ENCODE results near the gene MYL2.
"Not testable (repeated sequence)": the region's sequence is repeated elsewhere in the genome, so short reads cannot be mapped to it uniquely, and the experiment has no call there.

MYL2 gene, protein sequence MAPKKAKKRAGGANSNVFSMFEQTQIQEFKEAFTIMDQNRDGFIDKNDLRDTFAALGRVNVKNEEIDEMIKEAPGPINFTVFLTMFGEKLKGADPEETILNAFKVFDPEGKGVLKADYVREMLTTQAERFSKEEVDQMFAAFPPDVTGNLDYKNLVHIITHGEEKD

DNA sequence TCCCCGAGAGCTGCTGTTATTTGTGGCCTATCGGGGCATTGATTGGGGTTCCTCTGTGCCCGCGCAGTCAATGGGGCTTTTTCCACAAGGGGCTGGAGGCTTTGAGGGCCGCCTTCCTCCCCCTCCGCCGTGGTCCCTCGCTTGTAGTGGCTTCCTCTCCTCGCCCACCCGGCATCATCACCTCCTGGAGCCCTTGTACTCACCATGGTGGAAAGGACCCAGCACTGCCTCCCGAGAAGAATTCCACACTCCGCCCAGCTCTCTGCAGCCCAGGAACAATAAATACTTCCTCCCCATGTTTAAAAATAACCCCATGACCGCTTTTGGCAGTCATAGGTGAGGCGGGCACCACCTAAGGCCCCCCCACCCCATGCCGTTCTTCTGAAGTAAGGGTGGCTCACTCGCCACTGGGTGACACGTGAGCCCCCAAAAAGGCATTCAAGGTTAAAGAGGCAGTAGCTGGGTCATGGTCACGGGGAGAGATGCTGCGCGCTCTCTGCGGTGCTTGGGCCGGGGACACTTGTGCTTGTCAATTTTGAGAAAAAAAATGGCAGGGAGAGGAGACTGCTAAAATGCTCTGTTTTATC lies at the start of gene MYL2:
TSS of gene MYL2 (minus strand) at position 256 of the 587 bp plus-strand sequence. CDS start at position 206, 50 bp downstream.
- DNase-seq: no peak

DNA sequence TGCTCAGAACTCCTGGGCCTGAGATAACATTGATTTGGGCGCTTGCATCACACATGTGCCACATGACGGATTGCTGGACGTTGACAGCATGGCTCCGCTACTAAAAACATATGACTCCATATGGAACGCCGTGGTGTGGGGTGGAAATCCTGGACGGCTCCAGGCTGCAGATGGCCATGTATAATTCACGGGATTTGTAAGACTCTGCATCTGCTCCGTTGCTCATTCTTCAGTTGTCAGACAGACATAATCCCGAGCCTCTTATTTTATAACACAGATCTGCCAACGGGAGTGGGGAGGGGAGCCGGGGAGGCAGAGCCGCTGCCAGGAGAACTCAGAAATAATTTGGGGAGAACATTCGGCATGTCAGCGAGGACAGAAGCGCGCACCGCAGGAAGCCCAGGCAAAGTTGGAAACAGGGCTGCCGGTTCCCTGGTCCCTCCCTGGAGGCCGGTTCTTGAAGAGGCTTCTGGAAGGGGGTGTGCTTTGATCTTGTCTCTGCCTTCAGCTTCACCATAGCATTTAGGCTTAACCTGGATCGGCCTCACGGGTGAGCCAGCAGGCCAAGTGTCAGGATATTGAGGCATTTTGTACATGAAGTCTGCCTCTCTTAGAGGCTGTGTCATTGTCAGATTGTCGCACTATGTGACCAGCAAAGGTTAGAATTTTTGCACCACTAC lies 45.8 kb upstream of the MYL2 start:
- no peak for DNase-seq

DNA sequence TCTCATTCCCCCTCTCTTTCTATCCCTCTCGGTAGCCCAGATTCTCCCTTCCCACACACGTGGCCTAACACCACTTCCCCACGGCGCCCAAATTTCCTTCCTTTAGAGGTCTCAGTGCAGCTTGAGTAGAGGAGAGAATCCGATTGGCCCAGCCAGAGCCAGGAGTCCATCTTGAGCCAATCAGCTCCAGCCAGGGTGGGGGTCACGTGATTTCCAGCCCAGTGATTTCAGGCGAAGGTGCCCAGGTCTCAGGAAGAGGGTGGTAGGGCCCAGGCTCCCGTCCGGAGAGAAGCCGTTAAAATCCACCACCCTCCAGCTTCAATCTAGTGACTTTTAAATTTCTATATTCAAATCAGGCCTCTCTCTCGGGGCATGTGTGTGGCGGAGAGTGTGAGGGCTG lies 45.2 kb upstream of the MYL2 start:
- no peak for DNase-seq

DNA sequence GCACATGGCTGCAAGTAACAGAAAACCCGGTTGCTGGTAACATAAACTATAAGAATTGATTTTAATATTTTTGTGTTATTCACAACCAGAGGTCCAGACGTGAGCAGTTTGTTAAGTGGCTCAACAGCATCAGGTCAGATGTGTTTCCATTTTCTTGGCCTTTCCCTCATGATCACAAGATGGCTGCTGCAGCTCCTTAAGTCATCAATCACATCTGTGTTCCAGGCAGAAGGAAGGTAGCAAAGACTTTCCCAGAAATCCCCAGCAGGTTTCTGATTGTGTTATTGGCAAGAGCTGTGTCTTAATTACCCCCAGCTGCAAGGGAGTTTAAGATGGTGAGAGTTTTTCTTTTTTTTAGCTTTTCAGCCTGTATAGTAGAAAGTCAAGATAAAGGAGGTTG lies 40.4 kb upstream of the MYL2 start:
- DNase-seq: no peak

DNA sequence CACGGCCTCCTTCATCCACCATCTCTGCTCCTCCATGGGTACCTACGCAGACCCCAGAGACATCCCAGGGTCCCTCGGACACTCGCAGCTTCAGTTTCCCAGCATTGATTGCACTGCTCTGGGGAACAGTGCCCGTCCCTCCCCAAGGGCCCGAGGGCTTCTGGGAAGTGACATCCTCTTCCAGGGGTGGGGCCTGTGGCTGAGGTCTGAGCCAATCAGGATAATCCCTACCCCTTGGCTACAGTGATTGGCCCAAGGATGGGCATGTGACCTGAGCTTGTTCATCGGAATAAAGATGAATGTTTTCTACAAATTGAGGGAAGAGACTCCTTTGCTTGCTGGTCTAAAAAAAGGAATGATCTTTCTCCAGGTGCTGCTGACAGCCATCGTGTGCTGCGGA lies 37.3 kb upstream of the MYL2 start:
- DNase-seq: no peak

DNA sequence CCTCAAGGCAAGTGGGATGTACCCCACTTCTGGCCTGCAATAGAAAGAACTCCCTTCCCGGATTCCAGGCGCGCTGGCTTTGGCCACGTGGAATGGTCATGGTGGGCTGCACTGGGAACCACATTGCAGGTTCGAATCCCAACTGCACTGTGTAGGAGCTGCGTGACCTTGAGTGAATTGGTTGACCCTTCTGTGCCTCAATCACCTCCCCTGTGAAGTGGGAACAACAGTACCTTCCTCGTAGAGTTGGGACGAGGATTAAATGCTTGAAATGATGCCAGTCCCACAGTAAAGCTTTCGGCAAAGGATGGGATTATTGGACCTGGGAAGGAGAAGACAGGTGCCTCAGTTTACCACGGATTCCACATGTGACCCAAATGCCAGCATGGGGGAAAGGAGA lies 36.8 kb upstream of the MYL2 start:
- DNase-seq: no peak

DNA sequence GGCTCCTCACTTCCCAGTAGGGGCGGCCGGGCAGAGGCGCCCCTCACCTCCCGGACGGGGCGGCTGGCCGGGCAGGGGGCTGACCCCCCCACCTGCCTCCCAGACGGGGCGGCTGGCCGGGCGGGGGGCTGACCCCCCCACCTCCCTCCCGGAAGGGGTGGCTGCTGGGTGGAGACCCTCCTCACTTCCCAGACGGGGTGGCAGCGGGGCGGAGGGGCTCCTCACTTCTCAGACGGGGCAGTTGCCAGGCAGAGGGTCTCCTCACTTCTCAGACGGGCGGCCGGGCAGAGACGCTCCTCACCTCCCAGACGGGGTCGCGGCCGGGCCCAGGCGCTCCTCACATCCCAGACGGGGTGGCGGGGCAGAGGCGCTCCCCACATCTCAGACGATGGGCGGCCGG lies 30.5 kb upstream of the MYL2 start:
- DNase-seq: not testable (repeated sequence)

DNA sequence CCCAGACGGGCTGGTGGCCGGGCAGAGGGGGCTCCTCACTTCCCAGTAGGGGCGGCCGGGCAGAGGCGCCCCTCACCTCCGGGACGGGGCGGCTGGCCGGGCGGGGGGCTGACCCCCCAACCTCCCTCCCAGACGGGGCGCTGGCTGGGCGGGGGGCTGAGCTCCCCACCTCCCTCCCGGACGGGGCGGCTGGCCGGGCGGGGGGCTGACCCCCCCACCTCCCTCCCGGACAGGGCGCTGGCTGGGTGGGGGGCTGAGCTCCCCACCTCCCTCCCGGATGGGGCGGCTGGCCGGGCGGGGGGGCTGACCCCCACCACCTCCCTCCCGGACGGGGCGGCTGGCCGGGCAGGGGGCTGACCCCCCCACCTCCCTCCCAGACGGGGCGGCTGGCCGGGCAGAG lies 30.1 kb upstream of the MYL2 start:
- not testable (repeated sequence) for DNase-seq

DNA sequence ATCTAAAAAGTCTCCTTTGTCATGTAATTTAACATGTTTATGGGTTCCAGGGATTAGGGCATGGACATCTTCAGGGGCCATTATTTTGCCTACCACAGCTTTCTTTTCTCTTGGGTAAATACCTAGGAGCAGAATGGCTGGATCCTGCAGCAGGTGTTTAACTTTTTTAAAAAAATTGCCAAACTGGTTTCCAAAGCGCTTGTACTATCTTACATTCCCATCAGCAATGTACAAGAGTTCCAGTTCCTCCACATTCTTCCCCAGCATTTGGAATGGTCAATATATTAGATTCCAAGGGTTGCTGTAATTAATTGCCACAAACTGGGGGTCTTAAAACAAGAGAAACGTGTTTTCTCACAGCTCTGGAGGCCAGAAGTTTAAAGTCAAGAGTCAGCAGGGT lies 27.7 kb upstream of the MYL2 start:
- DNase-seq: no peak

DNA sequence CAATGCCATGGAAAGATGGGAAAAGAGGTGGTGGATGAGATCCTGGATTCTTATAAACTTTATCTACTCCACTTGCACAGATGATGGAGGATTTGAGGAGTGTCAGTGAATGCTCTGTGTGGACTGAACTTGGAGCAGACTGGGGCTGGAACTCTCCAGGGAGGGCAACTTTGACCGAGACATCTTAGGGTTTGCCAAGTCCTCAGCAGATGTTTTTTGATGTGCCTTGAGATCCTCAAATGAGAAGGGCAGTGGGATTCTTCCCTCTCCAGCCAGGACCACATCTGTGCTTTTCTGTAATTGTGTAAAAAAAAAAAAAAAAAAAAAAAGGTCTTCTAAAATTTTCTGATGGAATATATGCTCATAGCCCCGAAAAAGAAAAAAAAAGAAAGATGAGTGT lies 23.0 kb upstream of the MYL2 start:
- DNase-seq: no peak

DNA sequence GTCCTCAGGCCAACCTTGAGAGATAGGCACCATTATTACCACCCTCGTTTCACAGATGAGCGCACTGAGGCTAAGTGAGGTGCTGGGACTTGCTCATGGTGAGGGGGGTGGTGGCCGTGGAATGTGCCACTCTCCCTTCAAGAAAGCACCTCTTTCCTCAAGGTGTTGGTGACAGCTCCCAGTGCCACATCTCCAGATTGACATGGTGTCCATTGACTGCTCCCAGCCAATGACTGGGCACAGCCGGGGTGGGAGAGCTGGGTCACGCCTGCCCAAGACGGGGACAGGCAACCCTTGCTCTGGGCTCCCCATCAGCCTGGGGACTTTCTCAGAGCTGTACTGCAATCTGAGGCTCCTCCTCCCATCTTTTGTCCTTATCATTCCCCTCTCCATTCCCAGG lies 21.0 kb upstream of the MYL2 start:
- DNase-seq: no peak

DNA sequence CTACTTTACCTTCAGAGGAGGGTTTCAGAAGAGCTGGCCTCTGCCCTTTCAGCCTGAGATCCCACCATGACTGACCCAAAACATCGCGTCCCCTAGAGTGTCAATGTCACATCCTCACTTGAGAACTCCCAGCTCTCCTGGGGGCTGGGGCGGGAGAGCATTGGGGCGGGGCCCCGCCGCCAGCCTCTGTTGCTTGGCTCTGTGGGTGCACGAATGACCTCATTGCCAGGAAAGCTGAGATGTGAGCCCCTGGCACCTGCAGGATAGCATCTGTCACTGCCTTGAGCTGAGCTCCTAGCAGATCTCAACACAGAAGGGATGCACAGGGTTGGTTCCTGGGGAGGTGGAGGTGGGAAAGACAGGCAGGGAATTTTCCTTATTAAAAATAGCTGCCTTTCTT lies 20.6 kb upstream of the MYL2 start:
- no peak for DNase-seq

DNA sequence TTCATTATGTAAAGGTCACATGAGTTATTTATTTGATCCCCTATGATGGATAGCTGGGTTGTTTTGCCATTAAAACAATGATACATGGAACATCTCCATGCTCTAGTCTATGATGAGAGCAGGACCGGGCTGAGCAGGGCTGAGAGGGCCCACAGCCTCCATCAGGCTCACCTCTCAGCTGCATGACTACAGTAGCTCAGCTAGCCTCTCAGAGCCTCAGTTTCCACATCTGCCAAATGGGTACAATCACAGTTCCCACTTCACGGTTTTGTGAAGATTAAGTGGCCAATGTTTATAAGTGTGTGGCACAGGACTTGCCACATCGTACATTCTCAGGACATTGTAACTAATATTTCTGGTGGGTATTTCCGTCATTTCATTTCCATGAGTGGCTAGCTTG lies 19.9 kb upstream of the MYL2 start:
- no peak for DNase-seq

DNA sequence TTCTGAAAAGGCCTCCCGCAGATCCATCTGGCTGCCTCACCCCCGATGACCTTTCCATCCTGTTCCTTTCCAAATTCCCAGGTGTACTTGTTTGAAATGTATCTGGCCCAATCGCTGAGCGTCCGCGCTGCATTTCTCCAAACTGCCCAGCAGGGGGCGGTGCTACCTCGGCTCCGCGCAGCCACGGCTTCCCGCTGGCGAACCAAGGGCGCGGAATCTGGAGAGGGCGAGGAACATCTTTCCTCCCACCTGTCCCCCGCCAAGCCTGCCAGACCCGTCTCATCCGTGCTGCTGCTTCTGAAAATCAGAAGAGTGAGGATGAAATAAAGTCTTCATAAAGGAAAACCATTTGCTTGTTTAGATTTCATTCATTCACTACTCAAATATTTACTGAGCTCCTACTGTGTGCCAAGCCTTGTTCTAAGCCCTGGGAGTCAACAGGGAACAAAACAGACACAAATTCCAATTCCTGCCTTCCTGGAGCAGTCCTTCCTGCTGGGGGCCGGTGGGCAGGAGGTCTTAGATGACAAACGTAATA lies 16.8 kb upstream of the MYL2 start:
- DNase-seq: peak; percentile 64

DNA sequence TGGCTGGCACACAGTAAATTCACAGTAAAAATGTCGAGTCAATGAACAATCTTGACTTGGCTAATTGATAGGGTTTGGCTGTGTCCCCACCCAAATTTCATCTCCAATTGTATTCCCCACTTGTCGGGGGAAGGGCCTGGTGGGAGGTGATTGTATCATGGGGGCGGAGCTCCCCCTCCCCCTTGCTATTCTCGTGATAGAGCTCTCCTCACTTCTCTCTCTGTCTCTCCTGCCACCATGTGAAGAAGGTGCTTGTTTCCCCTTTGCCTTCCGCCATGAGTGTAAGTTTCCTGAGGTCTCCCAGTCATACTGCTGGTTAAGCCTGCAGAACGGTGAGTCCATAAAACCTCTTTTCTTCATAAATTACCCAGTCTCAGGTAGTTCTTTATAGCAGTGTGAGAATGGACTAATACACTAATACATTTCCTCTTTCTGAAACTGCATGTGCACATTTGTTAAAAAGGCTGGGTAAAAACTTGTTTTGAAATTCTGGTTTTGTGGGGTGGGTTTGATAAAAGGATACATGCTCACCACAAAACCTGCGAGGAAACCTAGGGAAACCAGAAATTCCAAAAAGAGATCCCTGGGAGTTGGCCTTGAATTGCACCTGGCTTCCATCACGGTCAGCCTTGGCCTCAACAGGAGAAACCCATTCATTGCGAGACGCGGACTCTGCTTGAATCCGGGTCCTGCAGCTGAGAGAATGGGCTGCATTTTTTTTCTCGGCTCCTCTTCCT lies 16.2 kb upstream of the MYL2 start:
- no peak for DNase-seq

DNA sequence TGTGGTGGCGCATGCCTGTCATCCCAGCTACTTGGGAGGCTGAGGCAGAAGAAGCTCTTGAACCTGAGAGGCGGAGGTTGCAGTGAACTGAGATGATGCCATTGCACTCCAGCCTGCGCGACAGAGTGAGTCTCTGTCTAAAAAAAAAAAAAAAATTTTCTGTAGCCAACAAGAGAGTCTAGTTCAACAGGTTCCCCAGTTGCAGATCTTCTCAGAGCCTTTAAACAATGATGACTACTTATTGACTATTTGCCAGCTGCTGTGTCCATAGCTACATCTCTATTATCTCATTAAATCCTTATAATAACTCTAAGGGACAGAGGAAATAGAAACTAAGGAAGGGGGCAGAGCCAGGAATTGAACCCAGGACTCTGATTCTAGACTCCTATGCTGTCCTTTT lies 15.2 kb upstream of the MYL2 start:
- no peak for DNase-seq

DNA sequence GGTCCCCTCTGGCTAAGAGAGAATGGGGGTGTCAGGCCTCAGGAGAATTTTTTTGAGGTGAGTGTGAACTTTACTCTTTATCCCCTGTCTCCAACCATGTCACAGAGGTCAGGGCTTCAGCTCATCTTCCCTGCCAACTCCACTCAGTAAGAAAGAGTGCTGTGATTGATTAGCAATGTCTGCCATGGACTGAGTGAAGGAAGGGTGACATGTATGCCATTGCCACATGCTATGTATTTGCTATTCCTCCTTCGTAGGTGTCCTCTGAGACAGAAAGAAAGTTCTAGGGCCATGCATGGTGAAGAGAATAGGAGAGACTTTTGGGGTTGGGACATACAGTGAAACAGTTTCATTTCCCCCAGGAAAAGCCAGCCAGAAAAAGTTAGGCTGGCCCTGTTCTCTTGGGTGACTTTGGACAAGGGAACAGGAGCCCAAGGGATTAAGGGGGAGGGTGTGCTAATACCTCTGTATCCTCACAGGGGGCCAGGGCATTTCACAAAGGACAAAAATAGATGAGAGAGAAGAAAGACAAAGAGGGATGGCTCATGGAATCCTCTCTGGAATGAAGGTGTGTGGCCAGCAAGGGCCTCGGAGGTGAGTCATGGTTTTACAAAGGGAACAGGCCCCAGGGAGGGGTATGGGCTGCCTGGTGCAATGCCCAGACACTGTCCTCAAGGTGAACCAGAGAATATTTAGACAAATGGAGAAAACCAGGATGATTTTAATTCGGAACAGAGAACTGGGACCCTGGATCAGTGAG lies 13.9 kb upstream of the MYL2 start:
- no peak for DNase-seq

DNA sequence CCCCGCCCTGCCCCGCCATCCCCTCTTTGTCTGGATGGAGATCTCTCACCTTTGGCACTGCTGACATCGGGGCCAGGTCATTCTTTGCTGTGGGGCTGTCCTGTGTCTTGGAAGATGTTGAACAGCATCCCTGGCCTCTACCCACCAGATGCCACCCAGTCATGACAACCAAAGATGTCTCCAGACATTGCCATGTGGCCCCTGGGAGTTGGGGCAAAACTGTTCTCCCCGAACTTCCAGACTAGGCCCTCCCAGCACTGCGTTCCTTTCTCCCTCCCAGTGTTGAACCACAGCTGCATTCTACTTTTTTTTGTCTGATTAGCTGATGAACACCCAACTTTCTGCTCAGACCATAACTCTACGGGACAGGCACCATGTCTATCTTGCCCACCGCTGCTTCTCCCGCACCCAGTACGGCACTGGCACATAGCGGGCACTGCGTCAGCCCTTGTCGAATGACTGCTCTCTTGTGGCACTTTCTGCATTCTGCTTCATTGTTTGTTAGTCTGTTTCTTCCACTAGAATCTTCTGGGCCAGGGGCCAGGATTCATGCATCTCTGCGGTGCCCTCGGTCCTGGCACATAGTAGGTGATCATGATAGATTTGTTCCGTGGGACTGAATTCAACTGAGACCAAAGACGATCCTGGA lies 13.1 kb upstream of the MYL2 start:
- no peak for DNase-seq

DNA sequence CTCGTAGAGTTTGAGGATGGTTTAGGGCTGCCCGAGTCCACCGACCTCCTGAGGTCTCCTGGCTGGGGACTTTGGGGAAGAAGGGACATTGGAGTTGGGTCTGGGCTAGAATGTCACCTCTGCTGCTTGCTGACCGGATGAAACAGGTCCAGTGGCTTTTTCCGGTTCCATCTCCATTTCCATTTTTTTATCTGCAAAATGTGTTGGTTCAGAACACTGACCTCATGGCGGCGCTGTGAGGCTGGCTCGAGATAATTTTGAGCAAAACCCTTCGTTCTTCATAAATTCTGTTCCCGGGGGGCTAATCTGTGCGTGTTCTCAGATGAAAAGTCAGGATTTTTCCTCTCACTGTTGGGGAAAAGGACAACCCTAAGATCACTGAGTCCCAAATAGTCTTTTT lies 11.7 kb upstream of the MYL2 start:
- no peak for DNase-seq

DNA sequence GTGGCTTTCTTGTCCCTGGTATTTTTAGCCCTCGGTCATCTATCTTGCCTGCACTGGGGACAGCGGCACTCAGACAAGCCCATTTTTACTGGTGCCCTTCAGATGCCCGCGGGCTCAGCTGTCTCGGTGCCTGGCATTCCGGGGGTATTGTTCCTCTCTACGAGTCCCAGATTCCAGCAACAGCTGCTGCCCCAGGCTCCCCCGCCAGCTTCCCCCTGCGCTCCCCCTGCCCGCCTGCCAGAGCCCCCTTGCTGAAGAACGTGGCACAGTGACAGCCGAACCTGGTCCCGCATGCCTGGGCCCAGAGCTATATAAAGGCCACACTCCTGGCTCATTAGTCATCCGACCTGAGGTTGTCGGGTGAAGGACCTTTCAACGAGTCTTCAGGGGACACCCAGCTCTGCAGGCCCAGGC lies 10.9 kb upstream of the MYL2 start:
- DNase-seq: no peak

DNA sequence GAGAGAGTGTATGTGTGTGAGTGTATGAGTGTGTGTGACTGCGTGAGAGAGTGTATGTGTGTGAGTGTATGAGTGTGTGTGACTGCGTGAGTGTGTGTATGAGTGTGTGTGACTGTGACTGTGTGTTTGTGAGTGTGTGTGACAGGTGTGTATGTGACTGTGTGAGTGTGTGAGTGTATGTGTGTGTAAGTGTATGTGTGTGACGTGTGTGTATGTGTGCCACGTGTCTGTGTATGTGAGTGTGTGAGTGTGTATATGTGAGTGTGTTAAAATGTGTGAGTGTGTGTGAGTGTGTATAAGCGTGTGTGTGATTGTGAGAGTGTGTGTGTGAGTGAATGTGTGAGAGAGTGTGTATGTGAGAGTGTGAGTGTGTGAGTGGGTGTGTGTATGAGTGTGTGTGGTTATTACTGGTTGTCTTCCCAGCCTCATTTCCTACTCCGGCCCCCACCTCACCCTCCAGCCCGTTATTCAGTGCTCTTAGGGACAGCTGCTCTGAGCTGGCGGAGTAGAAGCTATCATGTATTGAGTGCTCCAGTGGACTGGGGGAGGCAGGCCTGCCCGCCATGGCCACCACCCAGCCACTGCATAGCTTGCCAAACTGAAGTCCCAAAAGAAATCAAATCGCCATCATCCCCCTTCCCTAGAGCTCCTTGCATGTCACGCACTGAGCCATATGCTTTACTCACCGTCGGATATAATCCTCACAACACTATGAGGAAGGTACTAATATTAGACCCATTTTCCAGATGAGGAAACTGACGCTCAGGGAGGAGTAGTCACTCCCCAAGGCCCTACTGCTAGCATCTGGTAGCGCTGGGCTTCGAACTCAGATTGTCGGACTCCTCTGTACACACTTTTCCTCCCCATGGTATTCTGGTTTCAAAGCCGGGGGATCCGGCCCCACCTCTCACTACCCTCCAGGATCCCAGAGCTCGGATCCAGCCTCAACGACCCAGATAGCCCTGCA lies 10.3 kb upstream of the MYL2 start:
- DNase-seq: no peak
